Immature natural killer cell (primary cell): Measurements from ENCODE around the gene CAMK2B. TPM values are rescaled to one million over a fixed set of nuclear protein-coding genes. Genes with fewer than 3 reads are reported as not detected.
A peak's percentile ranks its signal among the peaks of the same experiment; 100 is the strongest.

Experiments used
- DNase-seq, 3 donors: peaks; one replicate each; pipeline ENCODE4 v3.0.0; 2022; ENCODE audit warnings: mixed read lengths in 1 of 3
- H3K27ac Mint-ChIP-seq, 6 donors: one replicate each; pipeline ENCODE4 v1.8.0; 2020; ENCODE audit warnings: mixed read lengths in 6 of 6, mild to moderate bottlenecking in 5 of 6, inconsistent platforms in 4 of 6, moderate library complexity in 3 of 6
- H3K27me3 Mint-ChIP-seq, 3 donors: one replicate each; pipeline ENCODE4 v1.8.0; 2020 to 2021; ENCODE audit warnings: low read depth in 3 of 3, mild to moderate bottlenecking in 3 of 3, mixed read lengths in 3 of 3, moderate library complexity in 3 of 3, inconsistent platforms in 1 of 3
- H3K36me3 Mint-ChIP-seq, 3 donors: one replicate each; pipeline ENCODE4 v1.8.0; 2020; ENCODE audit warnings: mixed read lengths in 3 of 3, inconsistent platforms in 2 of 3, mild to moderate bottlenecking in 2 of 3
- H3K4me1 Mint-ChIP-seq, 2 donors: one replicate each; pipeline ENCODE4 v1.8.0; 2020; ENCODE audit warnings: inconsistent platforms in 2 of 2, mild to moderate bottlenecking in 2 of 2, mixed read lengths in 2 of 2, moderate library complexity in 1 of 2
- H3K4me3 Mint-ChIP-seq, 5 donors: one replicate each; pipeline ENCODE4 v1.8.0; 2020; ENCODE audit warnings: mild to moderate bottlenecking in 5 of 5, mixed read lengths in 5 of 5, inconsistent platforms in 3 of 5, moderate library complexity in 3 of 5
- H3K9me3 Mint-ChIP-seq, 6 donors: one replicate each; pipeline ENCODE4 v1.8.0; 2020; ENCODE audit warnings: mild to moderate bottlenecking in 6 of 6, mixed read lengths in 6 of 6, inconsistent platforms in 4 of 6, moderate library complexity in 3 of 6
- polyA plus RNA-seq, 3 donors: library from polyadenylated mRNA; unstranded; fragments of 300-500 nt; fragmentation: Illumina TruSeq; gene quantifications; one replicate each; pipeline ENCODE4 v1.2.3, GENCODE V29; 2021

The CAMK2B gene
- polyA plus RNA-seq, 3 donors from 2014 or later = not detected

GRCh38 chr7:44311561-44312495 lies 13.6 kb downstream of the CAMK2B start:
- H3K4me1 Mint-ChIP-seq = peaks cover 7% of the 10 kb centered on the region in 2 donors
- H3K27ac Mint-ChIP-seq = no peak overlapping the region
- H3K9me3 Mint-ChIP-seq = no peaks in the 10 kb centered on the region
- no peak for DNase-seq
- no peak overlapping the region for H3K4me3 Mint-ChIP-seq
- no peaks in the 10 kb centered on the region for H3K36me3 Mint-ChIP-seq
- peaks cover 0 to 4% (median 2%) of the 10 kb centered on the region in 3 donors for H3K27me3 Mint-ChIP-seq

GRCh38 chr7:44310221-44310848 lies 15.1 kb downstream of the CAMK2B start:
- peak overlapping the region in 1 of 6 donors; percentile 18 for H3K27ac Mint-ChIP-seq
- peak overlapping the region; percentile 59 to 75 (median 73) for H3K4me3 Mint-ChIP-seq
- peak in 1 of 3 donors; percentile 5 for DNase-seq
- peaks cover 7 to 10% of the 10 kb centered on the region in 2 donors for H3K4me1 Mint-ChIP-seq
- no peaks in the 10 kb centered on the region for H3K36me3 Mint-ChIP-seq
- H3K9me3 Mint-ChIP-seq = no peaks in the 10 kb centered on the region
- peaks cover 0 to 4% (median 2%) of the 10 kb centered on the region in 3 donors for H3K27me3 Mint-ChIP-seq

- H3K4me3 Mint-ChIP-seq = peak overlapping the region; percentile 9 to 75 (median 51)
- peak; percentile 30 to 44 (median 37) for DNase-seq
- no peak overlapping the region for H3K27ac Mint-ChIP-seq
- no peaks in the 10 kb centered on the region for H3K36me3 Mint-ChIP-seq
- H3K4me1 Mint-ChIP-seq = peaks cover 7 to 10% of the 10 kb centered on the region in 2 donors
- H3K9me3 Mint-ChIP-seq = no peaks in the 10 kb centered on the region
- peaks cover 0 to 3% (median 2%) of the 10 kb centered on the region in 3 donors for H3K27me3 Mint-ChIP-seq
These were observed 15.9 kb downstream of the CAMK2B start for GRCh38 chr7:44309271-44310091.

- no peak for DNase-seq
- Mint-ChIP-seq H3K4me1 (peaks cover 7 to 10% of the 10 kb centered on the region in 2 donors), H3K4me3 (peak overlapping the region in 2 of 5 donors; percentile 6 to 36), H3K27me3 (peaks cover 2 to 4% (median 3%) of the 10 kb centered on the region in 3 donors), H3K27ac (no peak overlapping the region), H3K36me3 (no peaks in the 10 kb centered on the region), H3K9me3 (no peaks in the 10 kb centered on the region)
These were observed 16.7 kb downstream of the CAMK2B start for GRCh38 chr7:44308596-44309270.

GRCh38 chr7:44307905-44308595 lies 17.3 kb downstream of the CAMK2B start:
- H3K36me3 Mint-ChIP-seq = no peaks in the 10 kb centered on the region
- no peaks in the 10 kb centered on the region for H3K9me3 Mint-ChIP-seq
- H3K27ac Mint-ChIP-seq = peak overlapping the region in 3 of 6 donors; percentile 21 to 40 (median 39)
- H3K27me3 Mint-ChIP-seq = peaks cover 2 to 3% (median 2%) of the 10 kb centered on the region in 3 donors
- H3K4me1 Mint-ChIP-seq = peaks cover 7 to 10% of the 10 kb centered on the region in 2 donors
- no peak overlapping the region for H3K4me3 Mint-ChIP-seq
- no peak for DNase-seq

GRCh38 chr7:44307301-44307900 lies 18.0 kb downstream of the CAMK2B start:
- Mint-ChIP-seq H3K27ac (peak overlapping the region in 3 of 6 donors; percentile 29 to 50 (median 39)), H3K4me1 (peaks cover 7 to 10% of the 10 kb centered on the region in 2 donors), H3K9me3 (no peaks in the 10 kb centered on the region), H3K27me3 (peaks cover 2 to 3% (median 2%) of the 10 kb centered on the region in 3 donors), H3K36me3 (no peaks in the 10 kb centered on the region), H3K4me3 (no peak overlapping the region)
- DNase-seq = no peak

GRCh38 chr7:44306606-44307005 lies 18.8 kb downstream of the CAMK2B start:
- Mint-ChIP-seq H3K4me1 (peaks cover 7 to 10% of the 10 kb centered on the region in 2 donors), H3K36me3 (no peaks in the 10 kb centered on the region), H3K4me3 (no peak overlapping the region), H3K27ac (peak overlapping the region in 5 of 6 donors; percentile 40 to 80 (median 71)), H3K27me3 (peaks cover 2 to 5% (median 5%) of the 10 kb centered on the region in 3 donors), H3K9me3 (no peaks in the 10 kb centered on the region)
- no peak for DNase-seq

GRCh38 chr7:44305564-44306507 lies 19.6 kb downstream of the CAMK2B start:
- DNase-seq = no peak
- Mint-ChIP-seq H3K27me3 (peaks cover 2 to 5% (median 5%) of the 10 kb centered on the region in 3 donors), H3K9me3 (no peaks in the 10 kb centered on the region), H3K36me3 (no peaks in the 10 kb centered on the region), H3K4me3 (no peak overlapping the region), H3K4me1 (peaks cover 7 to 10% of the 10 kb centered on the region in 2 donors), H3K27ac (peak overlapping the region in 5 of 6 donors; percentile 40 to 80 (median 71))

- DNase-seq = no peak
- H3K27ac Mint-ChIP-seq = no peak overlapping the region
- peaks cover 0 to 4% (median 0%) of the 10 kb centered on the region in 6 donors for H3K9me3 Mint-ChIP-seq
- H3K4me3 Mint-ChIP-seq = no peak overlapping the region
- H3K27me3 Mint-ChIP-seq = peaks cover 2 to 20% (median 19%) of the 10 kb centered on the region in 3 donors
- H3K36me3 Mint-ChIP-seq = no peaks in the 10 kb centered on the region
- no peaks in the 10 kb centered on the region for H3K4me1 Mint-ChIP-seq
These were observed 30.9 kb downstream of the CAMK2B start for GRCh38 chr7:44294325-44295069.

- Mint-ChIP-seq H3K4me3 (no peak overlapping the region), H3K36me3 (no peaks in the 10 kb centered on the region), H3K27me3 (peaks cover 2 to 20% (median 19%) of the 10 kb centered on the region in 3 donors), H3K9me3 (peaks cover 0 to 4% (median 0%) of the 10 kb centered on the region in 6 donors), H3K27ac (no peak overlapping the region), H3K4me1 (no peaks in the 10 kb centered on the region)
- no peak for DNase-seq
These were observed 31.7 kb downstream of the CAMK2B start for GRCh38 chr7:44293561-44294324.
